ENCODE results near the gene ATP2A1. TPM values are rescaled to one million over a fixed set of nuclear protein-coding genes. Genes with fewer than 3 reads are reported as not detected.

Gene ATP2A1
- total and polyA plus RNA-seq, 2 experiments from 2014 or later: 0.73 to 4.0 TPM

DNA sequence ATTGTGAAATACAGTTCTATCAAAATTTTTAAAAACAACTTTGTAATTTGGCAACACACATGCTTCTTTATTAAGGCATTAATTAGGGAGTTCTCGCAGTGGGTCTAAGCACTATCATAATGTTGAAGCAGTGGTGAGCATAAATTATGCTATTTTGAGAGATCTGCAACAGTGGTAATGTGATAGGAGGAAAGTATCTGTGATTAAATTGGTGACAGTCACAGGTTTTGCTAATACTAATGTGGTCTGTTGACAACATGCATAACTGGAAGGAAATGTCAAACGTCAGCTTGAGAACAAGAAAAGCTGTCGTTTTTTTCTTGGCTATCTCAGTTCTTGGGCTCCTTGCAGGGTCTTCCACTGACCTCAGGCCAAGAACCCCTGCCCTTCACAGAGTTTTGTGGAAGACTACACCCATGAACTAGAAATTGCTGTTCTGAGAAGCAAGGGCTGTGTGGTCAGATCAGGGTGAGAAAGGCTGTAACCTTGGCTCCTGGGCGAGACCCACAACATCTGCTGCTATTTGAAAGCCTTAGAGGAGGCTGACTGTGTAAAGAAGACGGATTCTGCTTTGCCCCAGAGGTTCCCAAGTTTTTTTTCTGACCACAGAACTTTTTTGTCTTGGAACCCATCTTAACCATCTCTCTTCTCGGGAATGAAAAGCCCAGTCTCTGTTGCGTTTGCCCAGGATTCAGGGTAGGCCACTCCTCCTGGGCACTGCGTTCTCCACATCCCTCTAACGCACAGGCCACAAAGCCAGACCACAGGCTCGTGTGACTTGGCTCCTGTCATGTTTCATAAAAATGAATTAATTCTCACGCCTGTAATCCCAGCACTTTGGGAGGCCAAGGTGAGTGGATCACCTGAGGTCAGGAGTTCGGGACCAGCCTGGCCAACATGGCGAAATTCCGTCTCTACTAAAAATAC is 13.9 kb downstream of the ATP2A1 start (continued):
- no peak for TF ChIP-seq CTCF (conservative IDR thresholded peaks at IDR 0.05; ENCODE audit: low read depth in 2 of 2)
- TF ChIP-seq JUNB (IDR thresholded peaks at IDR 0.05; ENCODE audit: unreplicated experiment): no peak

- Mint-ChIP-seq H3K4me3 (no peak overlapping the region), H3K9me3 (no peaks in the 10 kb centered on the region), H3K4me1 (no peaks in the 10 kb centered on the region), H3K27me3 (ENCODE audit: insufficient read depth, low read depth, poor library complexity) (peaks cover 3% of the 10 kb centered on the region), H3K36me3 (ENCODE audit: low read depth) (peaks cover 3% of the 10 kb centered on the region; the same call in 1 of the 3 replicates), H3K27ac (no peak overlapping the region)
- no peaks in the 10 kb centered on the region for H3K36me3 ChIP-seq (ENCODE audit: insufficient read depth)
- no peak for ATAC-seq
- no peaks in the 10 kb centered on the region for H3K4me1 ChIP-seq (ENCODE audit: insufficient read depth)
- H3K4me3 ChIP-seq: no peak overlapping the region
- no peak for DNase-seq (ENCODE audit: low spot score)
- H3K27me3 ChIP-seq (ENCODE audit: insufficient read depth): no peaks in the 10 kb centered on the region
- no peaks in the 10 kb centered on the region for H3K9me2 ChIP-seq (ENCODE audit: insufficient read depth)
- H3K27ac ChIP-seq (ENCODE audit: low read depth): no peak overlapping the region
- no peaks in the 10 kb centered on the region; the same call in 1 of the 2 replicates for H4K20me1 ChIP-seq (replicated peaks; ENCODE audit: insufficient read depth)
- H3F3A ChIP-seq (replicated peaks; ENCODE audit: low read depth): no peaks in the 10 kb centered on the region
- no peaks in the 10 kb centered on the region for H3K79me2 ChIP-seq (replicated peaks; ENCODE audit: insufficient read depth)
- TF ChIP-seq ZNF114 (CRISPR knock-in tag; IDR thresholded peaks at IDR 0.05): no peak
- no peak for TF ChIP-seq POLR2AphosphoS5 (IDR thresholded peaks at IDR 0.05; ENCODE audit: low read depth)
- no peak for TF ChIP-seq EZH2phosphoT487 (IDR thresholded peaks at IDR 0.05; ENCODE audit: unreplicated experiment)
- TF ChIP-seq ZNF331 (CRISPR knock-in tag; IDR thresholded peaks at IDR 0.05; ENCODE audit: low read depth): no peak
- TF ChIP-seq NANOG (IDR thresholded peaks at IDR 0.05; ENCODE audit: borderline replicate concordance): no peak
- TF ChIP-seq REST (IDR thresholded peaks at IDR 0.05; ENCODE audit: unreplicated experiment): no peak
- no peak overlapping the region for H2AFZ ChIP-seq
- H3K4me2 ChIP-seq: no peak overlapping the region
These were observed 15.0 kb downstream of the ATP2A1 start for GRCh38 chr16:28893291-28893690.

Data from GM23338 (cell line).